Panc1 (cell line): ENCODE measurements around the gene DLGAP1.

Source experiments
- CTCF ChIP-seq: fragments of 450-650 bp; IDR thresholded peaks from 2 replicates; pipeline ENCODE4 v1.5.1; 2017; ENCODE audit warnings: mild to moderate bottlenecking
- POLR2AphosphoS5 ChIP-seq: IDR thresholded peaks from 2 replicates; pipeline ENCODE4 v1.6.1; 2012; ENCODE audit warnings: mild to moderate bottlenecking, low read depth, low read length, moderate library complexity
- REST ChIP-seq, 2 experiments: IDR thresholded peaks; 2 replicates each; pipeline ENCODE4 v1.6.1; 2011 to 2012; ENCODE audit warnings: low read depth in 2 of 2, control low read depth in 1 of 2, low read length in 1 of 2, mild to moderate bottlenecking in 1 of 2, moderate library complexity in 1 of 2; ENCODE audit not compliant: insufficient read depth in 1 of 2
- SIN3A ChIP-seq: IDR thresholded peaks from 2 replicates; pipeline ENCODE4 v1.6.1; 2012; ENCODE audit warnings: low read depth, mild to moderate bottlenecking, low read length, moderate library complexity, borderline replicate concordance; ENCODE audit not compliant: insufficient read depth
- TCF7L2 ChIP-seq: IDR thresholded peaks from 2 replicates; pipeline ENCODE4 v1.6.1; 2011; ENCODE audit warnings: mild to moderate bottlenecking, low read depth, low read length, inconsistent platforms

- TF ChIP-seq CTCF (no peak), SIN3A (no peak), POLR2AphosphoS5 (no peak), REST (IDR thresholded peaks at IDR 0.05; ENCODE audit: insufficient read depth in 1 of 2, low read depth in 2 of 2, low read length in 1 of 2) (no peak), TCF7L2 (no peak)
These were observed 102.2 kb downstream of the DLGAP1 start for GRCh38 chr18:4352746-4353551.
